SK-N-SH (cell line): ENCODE results near the gene PRXL2B.

Experiments
- EP300 ChIP-seq, 2 experiments: IDR thresholded peaks; 2 replicates each; pipeline versions ENCODE4 v1.4.0 to v1.6.1; 2012; ENCODE audit warnings: borderline replicate concordance in 1 of 2, low read depth in 1 of 2, low read length in 1 of 2
- EZH2phosphoT487 ChIP-seq: fragments of 200-600 bp; sonication (generic); IDR thresholded peaks from 2 replicates; pipeline ENCODE4 v1.6.1; 2017; ENCODE audit warnings: low read depth, mixed run types, mild to moderate bottlenecking, antibody characterized with exemption, moderate library complexity, borderline replicate concordance
- FOXM1 ChIP-seq: IDR thresholded peaks from 2 replicates; pipeline ENCODE4 v1.4.0; 2012; ENCODE audit warnings: low read depth, mild to moderate bottlenecking
- GABPA ChIP-seq: IDR thresholded peaks from 2 replicates; pipeline ENCODE4 v1.4.0; 2012; ENCODE audit warnings: low read depth, mild to moderate bottlenecking
- JUND ChIP-seq: IDR thresholded peaks from 2 replicates; pipeline ENCODE4 v1.4.0; 2012
- MXI1 ChIP-seq: IDR thresholded peaks from 2 replicates; pipeline ENCODE4 v1.6.1; 2012; ENCODE audit warnings: mild to moderate bottlenecking, low read depth, low read length, improper control_type of control experiment
- NRF1 ChIP-seq: IDR thresholded peaks from 2 replicates; pipeline ENCODE4 v1.6.1; 2012; ENCODE audit warnings: low read depth, mild to moderate bottlenecking, low read length
- SMC3 ChIP-seq: IDR thresholded peaks from 2 replicates; pipeline ENCODE4 v1.6.1; 2012; ENCODE audit warnings: low read depth, low read length, improper control_type of control experiment
- TF ChIP-seq, protein P1 (sequence below): IDR thresholded peaks from 2 replicates; pipeline ENCODE4 v1.6.1; 2012; ENCODE audit warnings: mild to moderate bottlenecking, low read depth, low read length, moderate library complexity
- TF ChIP-seq, protein P2 (sequence below): fragments of 200-600 bp; sonication (generic); IDR thresholded peaks from 2 replicates; pipeline ENCODE4 v1.6.1; 2017; ENCODE audit warnings: antibody characterized with exemption, mild to moderate bottlenecking, moderate library complexity
- TF ChIP-seq, protein P3 (sequence below): fragments of 150-350 bp; IDR thresholded peaks from 2 replicates; pipeline ENCODE4 v1.6.1; 2017; ENCODE audit warnings: antibody characterized with exemption, low read length, low read depth, borderline replicate concordance

DNA sequence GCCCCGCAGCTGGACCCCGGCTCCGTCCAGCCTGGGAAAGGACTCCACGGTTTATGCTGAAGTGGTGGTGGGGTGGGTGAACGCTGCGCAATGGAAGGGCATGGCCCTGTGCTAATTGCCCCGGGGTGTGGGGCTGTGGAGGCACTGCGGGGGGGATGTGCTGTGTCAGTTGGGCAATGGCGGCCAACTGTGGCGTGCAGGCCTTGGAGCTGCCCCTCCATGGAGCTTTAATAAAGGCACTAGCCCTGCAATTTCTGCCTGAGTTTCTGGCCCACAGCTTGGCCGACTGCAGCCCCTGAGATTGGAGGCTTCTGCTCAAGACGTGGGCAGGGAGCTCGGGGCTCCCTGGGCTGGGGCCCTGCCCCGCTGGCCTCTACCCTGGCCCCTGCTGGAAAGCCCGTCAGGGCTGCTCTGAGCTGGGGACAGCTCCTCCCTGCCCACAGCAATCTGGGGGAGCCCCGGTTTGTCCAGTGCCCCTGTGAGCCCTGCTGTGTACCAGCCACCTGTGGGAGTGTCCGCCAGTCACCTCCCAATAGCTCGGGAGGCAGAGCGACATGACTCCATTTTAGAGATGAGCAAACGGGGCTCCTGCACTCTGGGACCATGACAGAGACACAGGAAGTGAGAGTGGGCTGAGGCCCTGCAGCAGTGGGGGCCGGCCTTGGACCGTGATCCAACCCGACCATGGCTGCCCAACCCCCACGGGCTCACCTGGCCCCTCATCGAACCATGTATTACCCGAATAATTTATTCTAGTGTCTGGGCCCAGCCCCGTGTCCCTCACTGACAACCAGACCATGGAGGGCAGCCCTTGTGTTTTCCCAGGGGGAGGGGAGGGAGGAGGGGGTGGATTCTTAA is 39.1 kb upstream of the PRXL2B start:
- TF ChIP-seq MXI1: no peak
- TF ChIP-seq, protein P1, sequence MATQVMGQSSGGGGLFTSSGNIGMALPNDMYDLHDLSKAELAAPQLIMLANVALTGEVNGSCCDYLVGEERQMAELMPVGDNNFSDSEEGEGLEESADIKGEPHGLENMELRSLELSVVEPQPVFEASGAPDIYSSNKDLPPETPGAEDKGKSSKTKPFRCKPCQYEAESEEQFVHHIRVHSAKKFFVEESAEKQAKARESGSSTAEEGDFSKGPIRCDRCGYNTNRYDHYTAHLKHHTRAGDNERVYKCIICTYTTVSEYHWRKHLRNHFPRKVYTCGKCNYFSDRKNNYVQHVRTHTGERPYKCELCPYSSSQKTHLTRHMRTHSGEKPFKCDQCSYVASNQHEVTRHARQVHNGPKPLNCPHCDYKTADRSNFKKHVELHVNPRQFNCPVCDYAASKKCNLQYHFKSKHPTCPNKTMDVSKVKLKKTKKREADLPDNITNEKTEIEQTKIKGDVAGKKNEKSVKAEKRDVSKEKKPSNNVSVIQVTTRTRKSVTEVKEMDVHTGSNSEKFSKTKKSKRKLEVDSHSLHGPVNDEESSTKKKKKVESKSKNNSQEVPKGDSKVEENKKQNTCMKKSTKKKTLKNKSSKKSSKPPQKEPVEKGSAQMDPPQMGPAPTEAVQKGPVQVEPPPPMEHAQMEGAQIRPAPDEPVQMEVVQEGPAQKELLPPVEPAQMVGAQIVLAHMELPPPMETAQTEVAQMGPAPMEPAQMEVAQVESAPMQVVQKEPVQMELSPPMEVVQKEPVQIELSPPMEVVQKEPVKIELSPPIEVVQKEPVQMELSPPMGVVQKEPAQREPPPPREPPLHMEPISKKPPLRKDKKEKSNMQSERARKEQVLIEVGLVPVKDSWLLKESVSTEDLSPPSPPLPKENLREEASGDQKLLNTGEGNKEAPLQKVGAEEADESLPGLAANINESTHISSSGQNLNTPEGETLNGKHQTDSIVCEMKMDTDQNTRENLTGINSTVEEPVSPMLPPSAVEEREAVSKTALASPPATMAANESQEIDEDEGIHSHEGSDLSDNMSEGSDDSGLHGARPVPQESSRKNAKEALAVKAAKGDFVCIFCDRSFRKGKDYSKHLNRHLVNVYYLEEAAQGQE: no peak
- TF ChIP-seq, protein P2, sequence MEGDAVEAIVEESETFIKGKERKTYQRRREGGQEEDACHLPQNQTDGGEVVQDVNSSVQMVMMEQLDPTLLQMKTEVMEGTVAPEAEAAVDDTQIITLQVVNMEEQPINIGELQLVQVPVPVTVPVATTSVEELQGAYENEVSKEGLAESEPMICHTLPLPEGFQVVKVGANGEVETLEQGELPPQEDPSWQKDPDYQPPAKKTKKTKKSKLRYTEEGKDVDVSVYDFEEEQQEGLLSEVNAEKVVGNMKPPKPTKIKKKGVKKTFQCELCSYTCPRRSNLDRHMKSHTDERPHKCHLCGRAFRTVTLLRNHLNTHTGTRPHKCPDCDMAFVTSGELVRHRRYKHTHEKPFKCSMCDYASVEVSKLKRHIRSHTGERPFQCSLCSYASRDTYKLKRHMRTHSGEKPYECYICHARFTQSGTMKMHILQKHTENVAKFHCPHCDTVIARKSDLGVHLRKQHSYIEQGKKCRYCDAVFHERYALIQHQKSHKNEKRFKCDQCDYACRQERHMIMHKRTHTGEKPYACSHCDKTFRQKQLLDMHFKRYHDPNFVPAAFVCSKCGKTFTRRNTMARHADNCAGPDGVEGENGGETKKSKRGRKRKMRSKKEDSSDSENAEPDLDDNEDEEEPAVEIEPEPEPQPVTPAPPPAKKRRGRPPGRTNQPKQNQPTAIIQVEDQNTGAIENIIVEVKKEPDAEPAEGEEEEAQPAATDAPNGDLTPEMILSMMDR: no peak
- TF ChIP-seq, protein P3, sequence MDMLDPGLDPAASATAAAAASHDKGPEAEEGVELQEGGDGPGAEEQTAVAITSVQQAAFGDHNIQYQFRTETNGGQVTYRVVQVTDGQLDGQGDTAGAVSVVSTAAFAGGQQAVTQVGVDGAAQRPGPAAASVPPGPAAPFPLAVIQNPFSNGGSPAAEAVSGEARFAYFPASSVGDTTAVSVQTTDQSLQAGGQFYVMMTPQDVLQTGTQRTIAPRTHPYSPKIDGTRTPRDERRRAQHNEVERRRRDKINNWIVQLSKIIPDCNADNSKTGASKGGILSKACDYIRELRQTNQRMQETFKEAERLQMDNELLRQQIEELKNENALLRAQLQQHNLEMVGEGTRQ: no peak
- TF ChIP-seq EP300 (IDR thresholded peaks at IDR 0.05; ENCODE audit: borderline replicate concordance in 1 of 2, low read depth in 1 of 2, low read length in 1 of 2): no peak
- no peak for TF ChIP-seq GABPA
- no peak for TF ChIP-seq JUND
- no peak for TF ChIP-seq NRF1
- TF ChIP-seq SMC3: no peak
- TF ChIP-seq FOXM1: no peak
- TF ChIP-seq EZH2phosphoT487: no peak
